MM.1S (cell line): ENCODE data around the gene ZBTB18.
"Not testable (repeated sequence)": the region's sequence is repeated elsewhere in the genome, so short reads cannot be mapped to it uniquely, and the experiment has no call there.

ENCODE experiments used
- DNase-seq: peaks from one replicate; pipeline ENCODE4 v3.0.0-alpha.2; 2015
- H2AFZ ChIP-seq: fragments of 300-600 bp; sonication (generic); 2 replicates; pipeline ENCODE4 v1.6.0; 2016; ENCODE audit warnings: antibody characterized with exemption, low read length
- H3F3A ChIP-seq: fragments of 300-600 bp; sonication (generic); 2 replicates; pipeline ENCODE4 v1.6.1; 2016; ENCODE audit warnings: mild to moderate bottlenecking, antibody characterized with exemption, low read length, moderate library complexity, mixed read lengths; ENCODE audit not compliant: insufficient read depth
- H3K27ac ChIP-seq: fragments of 300-600 bp; sonication (generic); 2 replicates; pipeline ENCODE4 v1.5.1; 2016; ENCODE audit warnings: mild to moderate bottlenecking, low read length
- H3K27me3 ChIP-seq: fragments of 300-600 bp; sonication (generic); replicated peaks from 2 replicates; pipeline ENCODE4 v1.6.0; 2016; ENCODE audit warnings: low read length; ENCODE audit not compliant: insufficient read depth
- H3K36me3 ChIP-seq: fragments of 300-600 bp; sonication (generic); replicated peaks from 2 replicates; pipeline ENCODE4 v1.6.1; 2016; ENCODE audit warnings: mild to moderate bottlenecking, low read length, mixed read lengths; ENCODE audit not compliant: insufficient read depth
- H3K4me1 ChIP-seq: fragments of 300-600 bp; sonication (generic); 2 replicates; pipeline ENCODE4 v1.6.1; 2016; ENCODE audit warnings: low read length, mixed read lengths
- H3K4me2 ChIP-seq: fragments of 300-600 bp; sonication (generic); 2 replicates; pipeline ENCODE4 v1.6.0; 2016; ENCODE audit warnings: low read depth, low read length
- H3K4me3 ChIP-seq: fragments of 300-600 bp; sonication (generic); 2 replicates; pipeline ENCODE4 v1.5.1; 2016; ENCODE audit warnings: low read length, mixed read lengths
- H3K79me2 ChIP-seq: fragments of 300-600 bp; sonication (generic); 2 replicates; pipeline ENCODE4 v1.6.1; 2016; ENCODE audit warnings: mixed run types, low read length, mixed read lengths
- H3K9ac ChIP-seq: fragments of 300-600 bp; sonication (generic); 2 replicates; pipeline ENCODE4 v1.6.1; 2016; ENCODE audit warnings: low read length, mixed read lengths
- H3K9me2 ChIP-seq: fragments of 300-600 bp; sonication (generic); replicated peaks from 2 replicates; pipeline ENCODE4 v1.6.1; 2016; ENCODE audit warnings: mild to moderate bottlenecking, low read length, mixed read lengths; ENCODE audit not compliant: insufficient read depth
- H3K9me3 ChIP-seq: fragments of 300-600 bp; sonication (generic); replicated peaks from 2 replicates; pipeline ENCODE4 v1.6.1; 2016; ENCODE audit warnings: mild to moderate bottlenecking, low read length, mixed read lengths; ENCODE audit not compliant: insufficient read depth
- H4K20me1 ChIP-seq: fragments of 300-600 bp; sonication (generic); 2 replicates; pipeline ENCODE4 v1.6.1; 2016; ENCODE audit warnings: mild to moderate bottlenecking, low read length, moderate library complexity, mixed read lengths; ENCODE audit not compliant: insufficient read depth
- EZH2 ChIP-seq: fragments of 300-600 bp; sonication (generic); optimal IDR thresholded peaks from 2 replicates; pipeline ENCODE3; 2017; ENCODE audit warnings: low read depth, mild to moderate bottlenecking, antibody characterized with exemption, low read length, mixed read lengths
- EZH2phosphoT487 ChIP-seq: fragments of 300-600 bp; sonication (generic); IDR thresholded peaks from 2 replicates; pipeline ENCODE4 v1.6.1; 2018; ENCODE audit warnings: antibody characterized with exemption, low read length
- TF ChIP-seq, protein P1 (sequence below): fragments of 300-600 bp; sonication (generic); IDR thresholded peaks from 2 replicates; pipeline ENCODE4 v1.5.1; 2016; ENCODE audit warnings: antibody characterized with exemption, low read length, mixed read lengths

Gene ZBTB18

DNA sequence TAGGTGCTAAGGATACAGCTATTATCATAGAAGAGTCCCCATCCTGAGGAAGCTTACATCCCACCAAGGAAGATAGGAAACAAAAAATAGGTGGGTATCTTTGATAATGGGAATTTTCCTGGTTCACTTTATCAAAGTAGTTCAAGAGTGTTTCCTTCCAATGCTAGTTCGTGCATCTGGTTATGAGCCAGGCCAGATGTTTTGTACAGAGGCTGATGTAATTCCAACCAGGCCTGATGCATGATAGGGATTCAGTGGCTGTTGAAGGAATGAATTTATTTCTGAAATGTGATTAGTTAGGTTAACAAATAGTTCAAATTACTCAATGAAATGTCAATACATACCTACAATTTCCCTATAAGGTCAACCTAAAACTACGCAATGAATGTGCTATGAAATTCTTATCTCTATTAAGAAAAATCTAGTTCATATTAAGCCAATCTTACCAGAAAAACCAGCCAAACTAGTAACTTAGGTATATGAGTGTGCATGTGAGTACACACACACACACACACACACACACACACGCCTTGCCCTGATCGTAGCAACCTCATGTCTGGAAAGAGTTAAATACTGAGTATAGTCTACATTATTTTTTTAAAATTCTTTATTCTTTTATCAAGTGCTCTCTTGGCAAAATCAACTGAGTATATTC is 9.5 kb upstream of the ZBTB18 start:
- H3K9me2 ChIP-seq = no peaks in the 10 kb centered on the region

DNA sequence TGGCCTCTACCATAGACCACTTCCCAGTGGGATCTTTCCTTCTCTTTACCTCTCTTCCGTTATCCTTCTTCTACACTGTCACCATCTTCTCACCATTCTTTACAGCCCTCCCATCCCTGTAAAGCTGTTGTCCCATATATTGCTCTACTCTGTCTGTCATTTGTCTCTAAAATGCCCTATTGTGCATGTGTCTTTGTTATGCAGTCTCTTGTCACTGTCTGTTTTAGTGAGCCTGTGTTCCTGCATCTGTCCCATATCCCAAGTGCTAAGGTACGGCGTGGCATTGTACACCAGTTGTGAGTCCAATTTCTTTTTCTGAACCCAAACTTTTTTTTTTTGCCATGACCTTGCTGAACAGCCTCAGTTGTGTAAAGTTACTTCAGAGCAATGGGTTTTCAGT is 8.8 kb upstream of the ZBTB18 start:
- Histone ChIP-seq H3K4me1 (peaks cover 6% of the 10 kb centered on the region; the same call in 1 of the 2 replicates), H3K79me2 (no peaks in the 10 kb centered on the region), H3K9me3 (no peaks in the 10 kb centered on the region), H3K27ac (no peak overlapping the region), H2AFZ (no peak overlapping the region), H3K4me3 (no peak overlapping the region), H3K36me3 (no peaks in the 10 kb centered on the region), H3K9ac (no peak overlapping the region), H3K9me2 (no peaks in the 10 kb centered on the region), H4K20me1 (no peaks in the 10 kb centered on the region), H3K27me3 (0 out of 2 replicates have a peak, but pooled peaks cover 15% of the 10 kb centered on the region), H3F3A (peaks cover 4% of the 10 kb centered on the region; the same call in 1 of the 2 replicates), H3K4me2 (no peak overlapping the region)
- DNase-seq = no peak
- TF ChIP-seq EZH2phosphoT487 = no peak
- TF ChIP-seq, protein P1, sequence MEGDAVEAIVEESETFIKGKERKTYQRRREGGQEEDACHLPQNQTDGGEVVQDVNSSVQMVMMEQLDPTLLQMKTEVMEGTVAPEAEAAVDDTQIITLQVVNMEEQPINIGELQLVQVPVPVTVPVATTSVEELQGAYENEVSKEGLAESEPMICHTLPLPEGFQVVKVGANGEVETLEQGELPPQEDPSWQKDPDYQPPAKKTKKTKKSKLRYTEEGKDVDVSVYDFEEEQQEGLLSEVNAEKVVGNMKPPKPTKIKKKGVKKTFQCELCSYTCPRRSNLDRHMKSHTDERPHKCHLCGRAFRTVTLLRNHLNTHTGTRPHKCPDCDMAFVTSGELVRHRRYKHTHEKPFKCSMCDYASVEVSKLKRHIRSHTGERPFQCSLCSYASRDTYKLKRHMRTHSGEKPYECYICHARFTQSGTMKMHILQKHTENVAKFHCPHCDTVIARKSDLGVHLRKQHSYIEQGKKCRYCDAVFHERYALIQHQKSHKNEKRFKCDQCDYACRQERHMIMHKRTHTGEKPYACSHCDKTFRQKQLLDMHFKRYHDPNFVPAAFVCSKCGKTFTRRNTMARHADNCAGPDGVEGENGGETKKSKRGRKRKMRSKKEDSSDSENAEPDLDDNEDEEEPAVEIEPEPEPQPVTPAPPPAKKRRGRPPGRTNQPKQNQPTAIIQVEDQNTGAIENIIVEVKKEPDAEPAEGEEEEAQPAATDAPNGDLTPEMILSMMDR = no peak
- no peak for TF ChIP-seq EZH2

More for the DNA sequence above, 9.5 kb upstream of the ZBTB18 start:
- Histone ChIP-seq H3K4me2 (no peak overlapping the region), H3K4me1 (peaks cover under 1% of the 10 kb centered on the region; the same call in 1 of the 2 replicates), H4K20me1 (no peaks in the 10 kb centered on the region), H3K9ac (no peak overlapping the region), H3K9me3 (no peaks in the 10 kb centered on the region), H3K27ac (no peak overlapping the region), H3K27me3 (0 out of 2 replicates have a peak, but pooled peaks cover 12% of the 10 kb centered on the region), H2AFZ (no peak overlapping the region), H3K4me3 (no peak overlapping the region), H3F3A (no peaks in the 10 kb centered on the region), H3K79me2 (no peaks in the 10 kb centered on the region), H3K36me3 (no peaks in the 10 kb centered on the region)
- DNase-seq = no peak
- TF ChIP-seq EZH2phosphoT487 = no peak
- TF ChIP-seq EZH2 = no peak
- TF ChIP-seq, protein P1 = no peak

DNA sequence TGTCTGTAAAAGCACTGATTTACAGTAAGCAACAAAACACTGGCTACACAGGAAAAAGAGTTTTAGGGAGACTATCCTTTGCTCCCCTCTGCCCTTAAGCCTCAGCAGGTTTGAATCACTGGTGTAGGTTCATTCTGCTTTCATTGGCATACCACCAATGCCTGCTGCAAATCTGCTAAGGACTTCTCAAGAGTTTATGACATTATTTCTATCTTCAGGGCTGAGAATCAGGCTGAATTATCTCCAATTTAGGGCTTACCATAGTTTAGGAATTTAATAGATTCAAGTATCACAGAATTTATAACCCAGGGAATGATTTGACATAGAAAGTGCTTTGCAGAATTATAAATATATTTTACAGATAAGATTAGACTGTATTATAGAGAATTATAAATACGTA is 6.7 kb upstream of the ZBTB18 start:
- DNase-seq = no peak
- Histone ChIP-seq H3K4me1 (peaks cover 6% of the 10 kb centered on the region; the same call in 1 of the 2 replicates), H3K9me3 (no peaks in the 10 kb centered on the region), H3K79me2 (no peaks in the 10 kb centered on the region), H3K9me2 (no peaks in the 10 kb centered on the region), H4K20me1 (no peaks in the 10 kb centered on the region), H3K27ac (no peak overlapping the region), H3F3A (peaks cover 12% of the 10 kb centered on the region; the same call in 1 of the 2 replicates), H2AFZ (no peak overlapping the region), H3K4me3 (no peak overlapping the region), H3K4me2 (no peak overlapping the region), H3K36me3 (no peaks in the 10 kb centered on the region), H3K9ac (no peak overlapping the region), H3K27me3 (0 out of 2 replicates have a peak, but pooled peaks cover 15% of the 10 kb centered on the region)
- TF ChIP-seq EZH2phosphoT487 (no peak), EZH2 (no peak)
- TF ChIP-seq, protein P1 = no peak

DNA sequence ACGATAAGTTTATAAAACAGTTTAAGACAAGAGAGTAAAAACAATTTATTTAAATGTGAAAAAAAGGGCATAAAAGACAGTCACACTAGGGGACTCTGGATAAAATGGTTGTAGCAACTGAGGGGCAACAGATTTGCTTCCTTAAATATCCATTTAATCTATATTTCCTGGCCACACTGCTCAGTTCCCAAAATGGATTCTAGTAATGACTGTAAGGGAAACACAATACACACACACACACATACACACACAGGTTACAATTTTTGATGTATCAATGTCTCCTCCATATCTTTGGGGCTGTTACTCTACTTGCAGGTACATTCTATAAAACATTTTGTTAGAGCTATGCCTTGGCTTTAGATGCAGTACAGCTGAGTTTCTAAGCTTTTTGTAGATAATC is 4.8 kb upstream of the ZBTB18 start:
- not testable (repeated sequence) for H3K4me2 ChIP-seq, H3K9ac ChIP-seq, H4K20me1 ChIP-seq, H3K27ac ChIP-seq, H3K79me2 ChIP-seq, H3K9me3 ChIP-seq, DNase-seq, H3K9me2 ChIP-seq, H3K36me3 ChIP-seq, H2AFZ ChIP-seq, H3K4me3 ChIP-seq
- H3K27me3 ChIP-seq = 0 out of 2 replicates have a peak, but pooled peaks cover 15% of the 10 kb centered on the region
- peaks cover 28% of the 10 kb centered on the region for H3F3A ChIP-seq
- peaks cover 19% of the 10 kb centered on the region for H3K4me1 ChIP-seq
